ENCODE results near the gene PRPF6. TPM values are rescaled to one million over a fixed set of nuclear protein-coding genes. Genes with fewer than 3 reads are reported as not detected.

The PRPF6 gene
- total RNA-seq, 4 donors from 2014 or later: 70.7 to 93.0 (median 83.9) TPM

DNA sequence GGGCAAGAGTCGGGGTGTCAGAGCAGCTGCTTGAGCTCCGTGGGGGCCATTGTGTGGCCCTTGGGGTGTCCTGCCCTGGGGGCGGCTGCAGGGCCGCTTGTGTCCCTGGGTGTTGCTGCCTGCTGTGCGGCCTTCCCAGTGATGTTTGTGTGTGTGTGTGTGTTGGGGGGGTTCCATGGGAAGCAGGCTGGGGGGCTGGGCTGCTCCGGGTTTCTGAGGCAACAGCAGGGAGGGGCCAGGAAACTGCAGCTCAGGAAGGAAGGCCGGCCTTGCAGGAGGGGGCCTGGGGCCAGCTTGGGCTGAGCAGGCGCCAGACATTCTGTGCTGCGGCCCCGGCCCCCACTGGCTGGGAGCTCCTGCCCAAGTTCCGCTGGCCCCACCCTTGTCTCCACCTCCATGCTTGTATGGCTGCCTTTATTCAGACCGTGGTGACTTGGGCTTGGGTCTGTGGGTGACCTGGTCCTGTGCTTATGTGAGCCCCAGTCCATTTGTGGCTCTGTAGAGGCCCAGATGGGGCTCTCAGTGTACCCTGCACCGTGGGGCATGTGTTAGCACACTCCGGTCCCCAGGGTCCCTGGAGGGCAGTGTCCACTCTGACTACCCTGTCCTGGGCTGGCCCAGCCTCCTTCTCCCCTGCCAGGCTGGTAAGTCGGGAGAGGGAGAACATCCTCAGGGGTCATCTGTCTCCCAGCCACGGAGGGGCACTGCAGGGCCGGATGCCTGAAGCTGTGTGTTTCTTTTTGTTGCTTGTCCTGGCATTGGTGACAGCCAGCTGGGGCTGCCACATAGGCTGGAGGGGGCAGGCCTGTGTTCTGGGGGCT lies 73.1 kb downstream of the PRPF6 start:
- H3K9me3 ChIP-seq: no peaks in the 10 kb centered on the region
- no peaks in the 10 kb centered on the region for H3K36me3 ChIP-seq
- H3K4me1 ChIP-seq: peaks cover 49% of the 10 kb centered on the region
- peaks cover 41% of the 10 kb centered on the region for H3K27me3 ChIP-seq
- peak overlapping the region; percentile 70 for H3K27ac ChIP-seq
- H3K4me3 ChIP-seq: no peak overlapping the region
- TF ChIP-seq POLR2A (IDR thresholded peaks at IDR 0.05): no peak
- TF ChIP-seq POLR2AphosphoS5 (IDR thresholded peaks at IDR 0.05): no peak
- TF ChIP-seq, protein P1, sequence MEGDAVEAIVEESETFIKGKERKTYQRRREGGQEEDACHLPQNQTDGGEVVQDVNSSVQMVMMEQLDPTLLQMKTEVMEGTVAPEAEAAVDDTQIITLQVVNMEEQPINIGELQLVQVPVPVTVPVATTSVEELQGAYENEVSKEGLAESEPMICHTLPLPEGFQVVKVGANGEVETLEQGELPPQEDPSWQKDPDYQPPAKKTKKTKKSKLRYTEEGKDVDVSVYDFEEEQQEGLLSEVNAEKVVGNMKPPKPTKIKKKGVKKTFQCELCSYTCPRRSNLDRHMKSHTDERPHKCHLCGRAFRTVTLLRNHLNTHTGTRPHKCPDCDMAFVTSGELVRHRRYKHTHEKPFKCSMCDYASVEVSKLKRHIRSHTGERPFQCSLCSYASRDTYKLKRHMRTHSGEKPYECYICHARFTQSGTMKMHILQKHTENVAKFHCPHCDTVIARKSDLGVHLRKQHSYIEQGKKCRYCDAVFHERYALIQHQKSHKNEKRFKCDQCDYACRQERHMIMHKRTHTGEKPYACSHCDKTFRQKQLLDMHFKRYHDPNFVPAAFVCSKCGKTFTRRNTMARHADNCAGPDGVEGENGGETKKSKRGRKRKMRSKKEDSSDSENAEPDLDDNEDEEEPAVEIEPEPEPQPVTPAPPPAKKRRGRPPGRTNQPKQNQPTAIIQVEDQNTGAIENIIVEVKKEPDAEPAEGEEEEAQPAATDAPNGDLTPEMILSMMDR (IDR thresholded peaks at IDR 0.05): no peak
- TF ChIP-seq EP300 (IDR thresholded peaks at IDR 0.05): no peak
- no CpG with 5 or more reads among the region's 17 CpGs for WGBS
- no peak for DNase-seq (ENCODE audit: low spot score in 2 of 2)

- H3K36me3 ChIP-seq: no peaks in the 10 kb centered on the region
- H3K27ac ChIP-seq: peak overlapping the region; percentile 62
- H3K27me3 ChIP-seq: peaks cover 30% of the 10 kb centered on the region
- no peaks in the 10 kb centered on the region for H3K9me3 ChIP-seq
- H3K4me1 ChIP-seq: peaks cover 42% of the 10 kb centered on the region
- no peak overlapping the region for H3K4me3 ChIP-seq
- 64% methylated on average over 5 of the region's 9 CpGs for WGBS
- no peak for DNase-seq (ENCODE audit: low spot score in 2 of 2)
- TF ChIP-seq POLR2A (IDR thresholded peaks at IDR 0.05) (no peak), POLR2AphosphoS5 (IDR thresholded peaks at IDR 0.05) (no peak), EP300 (IDR thresholded peaks at IDR 0.05) (no peak)
- TF ChIP-seq, protein P1 (IDR thresholded peaks at IDR 0.05): no peak
Observed at GRCh38 chr20:64055396-64055892, 74.5 kb downstream of the PRPF6 start.

- Histone ChIP-seq H3K27me3 (peaks cover 24% of the 10 kb centered on the region), H3K4me1 (peaks cover 42% of the 10 kb centered on the region), H3K4me3 (no peak overlapping the region), H3K27ac (peak overlapping the region; percentile 62), H3K36me3 (no peaks in the 10 kb centered on the region), H3K9me3 (no peaks in the 10 kb centered on the region)
- TF ChIP-seq EP300 (IDR thresholded peaks at IDR 0.05) (no peak), POLR2AphosphoS5 (IDR thresholded peaks at IDR 0.05) (peak in 1 of 3 donors; percentile 22)
- no peak for DNase-seq (ENCODE audit: low spot score in 2 of 2)
- 45% methylated on average over 10 of the region's 22 CpGs for WGBS
Observed at GRCh38 chr20:64055893-64056638, 75.1 kb downstream of the PRPF6 start.

DNA sequence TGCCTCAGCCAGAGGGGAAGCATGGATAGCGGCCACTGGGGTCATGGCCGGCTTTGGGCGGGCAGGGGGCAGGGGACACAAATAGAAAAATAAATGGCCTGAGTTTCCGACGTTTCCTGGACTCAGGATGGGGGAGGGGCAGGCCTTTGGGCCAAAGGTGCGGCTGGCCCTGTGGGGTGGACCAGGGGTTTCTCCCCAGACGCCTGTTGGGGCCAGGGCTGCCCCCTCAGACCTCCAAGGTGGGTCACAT lies 75.6 kb downstream of the PRPF6 start:
- Histone ChIP-seq H3K4me3 (no peak overlapping the region), H3K27me3 (peaks cover 19% of the 10 kb centered on the region), H3K9me3 (no peaks in the 10 kb centered on the region), H3K27ac (peak overlapping the region; percentile 26), H3K36me3 (no peaks in the 10 kb centered on the region), H3K4me1 (peaks cover 42% of the 10 kb centered on the region)
- no peak for DNase-seq (ENCODE audit: low spot score in 2 of 2)
- TF ChIP-seq POLR2AphosphoS5 (IDR thresholded peaks at IDR 0.05): no peak
- no peak for TF ChIP-seq POLR2A (IDR thresholded peaks at IDR 0.05)
- TF ChIP-seq, protein P1 (IDR thresholded peaks at IDR 0.05): no peak
- TF ChIP-seq EP300 (IDR thresholded peaks at IDR 0.05): no peak
- WGBS: 100% methylated on average over 1 of the region's 7 CpGs

DNA sequence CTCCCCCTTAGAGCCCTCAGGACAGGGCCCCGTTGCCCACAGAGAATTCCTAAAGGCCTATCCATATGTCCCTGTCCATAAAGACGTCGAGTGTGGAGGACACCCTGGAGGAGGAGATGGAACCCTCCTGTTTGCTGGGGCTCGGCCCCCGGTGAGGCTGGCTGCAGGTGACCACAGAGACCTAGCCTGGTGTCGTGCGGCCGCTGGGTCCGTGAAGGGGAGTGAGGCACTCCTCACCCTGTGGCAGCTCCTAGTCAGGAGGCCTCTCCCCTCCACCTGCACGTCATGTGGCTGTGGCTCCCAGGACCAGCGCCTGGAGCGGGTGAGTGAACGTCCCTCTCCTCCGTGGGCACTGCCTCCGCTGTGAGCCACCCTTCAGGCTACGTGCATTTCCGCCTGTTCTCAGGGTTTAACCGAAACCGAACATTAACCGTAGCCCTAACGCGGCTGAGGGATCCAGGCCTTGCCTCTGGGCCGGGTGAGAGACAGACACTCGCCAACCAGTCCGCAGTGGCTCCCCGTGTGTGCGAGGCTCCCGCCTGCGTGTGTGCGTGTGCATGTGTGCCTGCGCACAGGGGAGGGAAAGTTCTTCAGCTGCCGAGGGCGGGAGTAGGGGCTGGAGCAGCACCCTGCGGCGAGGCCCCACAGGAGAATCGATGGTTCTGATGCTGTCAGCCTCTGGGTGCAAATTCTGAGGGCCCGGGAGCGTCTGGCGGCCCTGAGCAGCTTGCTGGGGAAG lies 76.1 kb downstream of the PRPF6 start:
- TF ChIP-seq POLR2AphosphoS5 (IDR thresholded peaks at IDR 0.05): no peak
- 54% methylated on average over 14 of the region's 39 CpGs for WGBS
- DNase-seq (ENCODE audit: low spot score in 2 of 2): no peak
- Histone ChIP-seq H3K36me3 (no peaks in the 10 kb centered on the region), H3K9me3 (no peaks in the 10 kb centered on the region), H3K27me3 (peaks cover 14% of the 10 kb centered on the region), H3K4me1 (peaks cover 43% of the 10 kb centered on the region), H3K27ac (peak overlapping the region; percentile 26), H3K4me3 (no peak overlapping the region)

Data from suprapubic skin (tissue), 4 donors.